Dermis microvascular lymphatic vessel endothelial cell (primary cell): ENCODE results near the gene DOCK9. TPM values are rescaled to one million over a fixed set of nuclear protein-coding genes. Genes with fewer than 3 reads are reported as not detected.

ENCODE experiments used
- DNase-seq, 2 donors: peaks; one replicate each; pipeline versions ENCODE4 v3.0.0 to v3.0.0-alpha.2; 2010; ENCODE audit warnings: low read depth in 2 of 2
- total RNA-seq: library from RNA; depleted of rRNA; stranded (reverse); fragments of >200 nt; gene quantifications from 2 replicates; pipeline ENCODE4 v1.2.1, GENCODE V29; 2014

DOCK9 gene
- total RNA-seq, 1 donor from 2014 or later = 249 TPM

DNA sequence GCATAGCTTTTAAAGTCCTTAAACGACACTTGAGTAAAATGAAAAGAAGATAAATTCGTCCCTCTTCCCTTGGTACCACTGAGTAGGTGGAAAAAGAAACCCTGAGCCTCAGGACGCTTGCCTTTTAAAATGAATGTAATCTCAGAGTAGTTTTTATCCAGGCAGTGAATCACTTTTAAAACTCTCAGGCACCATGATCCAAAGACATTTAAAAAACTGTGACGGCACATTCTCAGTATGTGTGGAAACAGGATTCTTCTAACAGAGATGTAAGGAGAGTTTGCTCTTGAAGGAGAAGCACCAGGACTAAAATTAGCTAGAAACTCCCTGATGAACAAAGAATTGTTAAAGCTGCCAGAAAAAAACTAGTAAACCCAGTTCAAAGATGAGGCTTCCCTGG, 119.7 kb downstream of the DOCK9 start:
- DNase-seq = no peak

DNA sequence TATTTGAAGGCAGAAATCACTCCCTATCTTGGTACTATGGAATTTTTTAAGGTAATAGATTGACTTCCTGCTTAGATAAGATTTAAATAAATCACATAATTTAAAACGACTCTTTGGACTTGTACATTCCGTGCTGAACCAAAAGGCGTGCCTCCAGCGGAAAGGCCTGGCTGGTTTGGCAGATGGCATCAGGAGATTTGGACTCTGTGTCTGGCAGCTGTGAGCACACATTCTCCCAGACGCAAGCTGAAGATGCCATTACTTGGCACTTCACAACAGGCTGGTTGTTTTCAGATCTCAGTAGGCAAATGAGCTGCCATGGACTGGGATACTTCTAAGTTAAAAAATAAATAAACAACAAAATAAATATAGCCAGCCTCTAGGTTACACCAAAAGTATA, 120.9 kb downstream of the DOCK9 start:
- peak in 1 of 2 donors; percentile 69 for DNase-seq

DNA sequence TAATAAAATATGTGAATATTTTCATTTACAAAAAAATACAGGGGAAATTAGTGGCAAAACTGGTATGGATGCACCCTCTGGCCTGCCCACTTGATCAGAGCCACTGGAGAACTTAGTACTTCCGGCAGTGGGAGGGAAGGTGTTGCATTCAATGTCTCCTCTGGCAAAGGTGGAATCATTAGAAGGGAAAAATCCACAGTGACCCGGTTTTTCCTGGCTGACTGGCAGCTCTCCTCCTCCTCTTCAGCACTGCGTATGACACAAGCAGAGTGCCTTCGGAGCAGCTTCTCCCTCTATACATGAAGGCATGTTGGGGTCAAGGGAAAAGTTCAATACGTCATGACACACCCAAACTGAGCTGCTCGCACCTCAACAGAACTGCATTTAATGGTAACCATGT, 123.4 kb downstream of the DOCK9 start:
- DNase-seq = no peak

DNA sequence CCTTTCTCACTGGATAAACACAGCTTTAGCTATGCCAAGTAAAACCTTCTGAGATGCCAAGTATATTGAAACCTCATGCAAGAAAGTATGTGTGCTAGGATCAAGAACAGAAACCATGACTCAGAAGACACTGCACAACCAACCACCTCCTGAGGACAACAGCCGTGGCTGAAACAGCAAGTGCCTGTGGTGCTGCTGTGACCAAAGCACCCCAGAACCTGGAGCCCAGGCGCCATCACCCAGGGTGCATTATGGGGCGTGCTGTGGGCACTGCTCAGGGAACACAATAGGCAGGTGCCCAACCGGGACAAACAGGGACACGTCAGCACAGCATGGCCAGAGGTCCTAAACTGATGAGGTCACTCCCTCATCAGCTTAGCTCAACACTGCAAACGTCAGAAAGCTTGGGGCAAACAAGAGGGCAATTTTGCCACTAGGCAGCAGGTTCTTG, 124.1 kb downstream of the DOCK9 start:
- DNase-seq = no peak

DNA sequence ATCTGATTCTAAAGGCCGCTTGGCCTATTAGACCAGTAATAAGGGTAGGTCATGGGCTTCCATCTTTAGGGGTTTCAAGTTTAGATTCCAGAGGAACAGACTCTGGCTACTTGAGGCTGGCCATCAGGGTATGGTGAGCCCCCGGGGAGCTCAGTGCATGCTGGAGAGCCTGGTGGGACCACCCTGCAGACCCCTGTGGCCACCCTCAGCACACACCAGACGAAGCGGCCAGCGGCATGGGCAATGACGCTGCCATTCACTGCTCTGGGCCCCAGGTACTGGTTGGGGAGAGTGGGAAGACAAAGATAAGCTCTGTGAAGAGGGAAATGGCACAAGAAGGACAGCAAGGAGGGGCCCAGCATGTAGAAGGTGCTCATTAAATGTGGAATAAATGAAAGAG, 126.6 kb downstream of the DOCK9 start:
- DNase-seq = no peak

DNA sequence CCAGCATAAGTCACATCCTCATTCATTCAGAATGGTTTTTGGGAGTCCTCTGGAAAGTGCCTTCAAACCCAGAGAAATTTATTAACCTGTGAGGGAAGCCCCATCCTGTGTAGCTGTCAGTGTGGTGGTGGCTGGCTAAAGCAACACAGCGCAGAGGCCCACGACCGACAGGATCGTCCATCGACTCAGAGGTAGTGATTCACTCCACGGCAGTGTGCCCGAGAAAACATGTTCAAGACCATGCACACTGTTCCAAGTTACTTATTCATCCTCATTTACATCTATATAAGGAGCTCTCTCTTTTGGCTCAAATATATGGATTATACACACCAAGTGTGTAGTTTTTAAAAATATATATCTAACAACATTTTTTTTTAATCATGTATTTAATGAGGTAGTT, 129.1 kb downstream of the DOCK9 start:
- no peak for DNase-seq

DNA sequence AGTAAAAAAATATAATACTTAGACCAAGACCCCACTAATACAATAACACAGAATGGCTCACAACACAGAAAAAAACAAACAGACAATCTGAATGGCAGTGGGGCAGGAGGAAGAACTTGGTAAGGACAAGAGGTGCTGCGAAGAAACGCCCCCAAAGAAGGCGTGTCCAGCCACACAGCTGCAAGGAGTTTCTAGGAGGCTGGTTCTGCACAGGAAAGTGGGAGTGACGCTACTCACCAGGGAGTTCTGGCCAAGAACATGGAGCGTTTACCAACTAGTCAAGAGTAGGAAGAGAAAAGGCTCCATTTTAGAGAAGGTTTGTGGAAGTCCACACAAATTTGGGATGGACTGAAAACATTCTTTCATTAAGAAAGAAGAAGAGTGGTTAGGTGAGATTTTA, 130.1 kb downstream of the DOCK9 start:
- DNase-seq = no peak

DNA sequence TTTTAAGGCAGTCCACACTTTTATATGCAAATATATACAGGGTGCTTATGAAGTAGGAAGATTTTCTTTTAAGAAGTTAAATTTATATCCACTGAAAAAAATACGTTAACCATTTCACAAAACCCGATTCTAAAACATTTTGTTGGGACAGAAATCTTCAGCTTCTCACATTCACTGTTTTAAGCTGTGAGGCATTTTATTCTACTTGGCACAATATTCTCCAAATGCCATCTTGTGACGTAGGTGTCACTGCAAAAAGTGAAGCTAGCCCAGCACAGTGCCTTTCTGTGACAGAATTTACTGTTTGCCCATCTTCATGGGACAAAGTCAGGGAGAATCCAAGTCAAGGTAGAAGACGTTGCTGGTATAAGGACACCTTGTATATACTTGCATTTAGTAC, 130.9 kb downstream of the DOCK9 start:
- no peak for DNase-seq

DNA sequence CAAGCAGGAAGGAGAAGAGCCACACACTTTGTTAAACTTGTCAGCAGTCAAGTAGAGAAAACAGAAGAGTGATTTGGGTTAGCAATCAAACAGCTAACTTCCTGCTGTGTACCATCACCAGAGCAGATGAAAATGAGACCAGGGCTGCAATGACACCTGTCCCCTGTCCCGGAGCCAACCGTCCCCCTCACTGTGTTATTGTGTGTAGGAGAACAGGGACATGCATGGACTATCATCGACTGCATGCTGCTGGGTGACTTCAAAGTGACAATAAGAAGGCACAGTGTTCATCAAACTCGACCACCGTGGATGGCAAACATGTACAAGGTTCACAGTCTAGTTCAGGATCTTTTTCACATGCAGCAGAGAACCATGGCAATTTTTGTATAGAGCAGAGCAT, 131.3 kb downstream of the DOCK9 start:
- DNase-seq = no peak

DNA sequence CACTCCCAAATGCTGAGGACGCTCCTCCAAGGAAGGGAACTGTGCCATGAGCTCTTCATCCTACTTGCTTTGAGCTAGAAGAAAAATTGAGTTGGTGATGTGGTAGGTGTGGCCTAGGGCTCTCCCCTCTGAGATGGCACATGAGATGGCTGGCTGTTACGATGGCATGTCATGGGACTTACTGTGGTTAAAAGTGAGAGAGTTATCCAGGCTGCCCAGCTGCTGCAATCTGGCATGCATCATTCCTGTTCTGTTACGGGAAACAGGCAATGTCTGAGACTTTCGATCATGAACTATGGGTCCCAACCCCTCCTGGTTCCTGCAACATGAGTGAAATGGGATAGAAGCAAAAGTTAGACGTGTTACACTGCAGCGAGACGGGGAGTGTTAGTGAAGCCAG, 132.1 kb downstream of the DOCK9 start:
- no peak for DNase-seq

DNA sequence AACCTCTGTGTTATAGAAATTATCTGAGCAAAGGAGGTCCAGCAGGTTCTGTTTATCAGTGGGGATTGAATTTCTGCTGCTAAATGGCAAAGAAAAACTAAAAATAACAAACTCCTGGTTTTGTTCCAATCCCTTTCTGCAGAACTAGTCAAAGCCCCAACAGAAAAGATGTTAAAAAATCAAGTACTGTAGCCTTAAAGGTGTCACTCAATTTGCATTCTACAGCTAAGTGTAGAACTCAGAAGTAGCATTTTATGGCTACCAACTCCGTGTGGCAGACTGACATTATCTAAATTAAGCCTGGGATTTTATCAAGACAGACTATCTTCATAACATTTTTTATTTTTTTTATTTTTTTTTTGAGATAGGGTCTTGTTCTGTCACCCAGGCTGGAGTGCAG, 133.8 kb downstream of the DOCK9 start:
- no peak for DNase-seq

DNA sequence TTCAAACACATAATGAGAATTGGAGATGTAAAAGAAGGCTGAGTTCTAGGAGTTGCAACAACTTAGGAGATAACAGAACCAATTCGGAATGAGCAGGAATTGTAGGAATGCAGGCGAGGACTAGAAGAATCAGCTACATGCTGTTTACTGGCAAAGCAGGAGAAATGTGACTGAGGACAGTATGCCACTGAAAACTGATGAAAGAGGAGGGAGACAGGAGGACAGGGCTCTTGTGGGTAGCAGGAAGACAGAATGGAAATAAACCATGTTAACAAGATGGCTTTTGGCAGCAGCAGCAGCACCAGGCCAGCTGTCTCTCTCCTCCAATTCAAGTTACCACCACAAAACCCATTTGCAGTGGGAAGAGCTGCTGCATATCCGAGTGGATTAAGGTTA, 134.4 kb downstream of the DOCK9 start:
- DNase-seq = no peak

DNA sequence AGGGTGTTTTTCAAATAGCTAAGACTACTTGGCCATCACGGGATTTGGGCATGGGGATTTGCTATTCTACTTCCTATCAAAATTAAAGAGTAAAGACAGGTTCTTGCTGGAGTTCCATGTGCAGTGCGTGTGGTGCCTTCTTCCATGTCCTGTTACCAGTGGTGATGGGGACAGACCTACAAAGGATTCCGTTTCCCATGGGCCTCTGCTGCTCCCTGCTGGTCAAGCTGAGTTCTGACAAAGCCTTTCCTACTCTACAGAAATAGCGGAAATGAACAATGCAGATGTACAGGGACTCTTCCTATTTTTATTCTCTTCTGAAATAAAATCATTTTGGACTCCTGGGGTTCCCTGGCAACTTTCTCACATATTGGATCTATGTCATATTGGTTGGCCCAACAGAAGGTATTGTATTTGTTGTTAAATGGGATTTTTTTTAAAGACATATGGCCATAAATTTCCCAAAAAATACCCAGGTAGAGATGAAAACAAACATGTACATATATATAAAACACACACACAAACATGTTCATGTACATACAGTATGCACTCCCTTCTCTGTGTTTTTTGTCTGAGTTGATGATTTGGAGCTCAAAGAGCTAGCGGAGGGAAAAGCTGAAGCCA, 134.9 kb downstream of the DOCK9 start:
- peak; percentile 75 to 83 for DNase-seq

DNA sequence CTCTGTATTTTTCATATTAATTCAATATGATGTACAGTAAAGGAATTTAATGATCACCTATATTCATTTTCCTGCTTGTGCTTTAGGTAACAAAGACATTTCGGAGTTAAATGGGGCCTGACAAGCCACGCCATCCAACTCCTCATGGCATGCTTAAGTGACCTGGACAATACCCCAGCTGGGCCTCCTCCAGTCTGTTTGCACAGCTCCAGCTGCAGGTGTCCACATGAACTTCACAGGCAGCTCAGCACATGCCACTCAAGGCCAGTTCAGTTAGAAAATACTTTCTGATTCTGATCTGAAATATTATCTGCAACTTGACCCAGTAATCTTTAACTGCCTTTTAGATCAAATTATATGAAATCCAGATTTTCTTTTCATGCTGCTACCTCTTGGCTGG, 135.8 kb downstream of the DOCK9 start:
- DNase-seq = no peak

DNA sequence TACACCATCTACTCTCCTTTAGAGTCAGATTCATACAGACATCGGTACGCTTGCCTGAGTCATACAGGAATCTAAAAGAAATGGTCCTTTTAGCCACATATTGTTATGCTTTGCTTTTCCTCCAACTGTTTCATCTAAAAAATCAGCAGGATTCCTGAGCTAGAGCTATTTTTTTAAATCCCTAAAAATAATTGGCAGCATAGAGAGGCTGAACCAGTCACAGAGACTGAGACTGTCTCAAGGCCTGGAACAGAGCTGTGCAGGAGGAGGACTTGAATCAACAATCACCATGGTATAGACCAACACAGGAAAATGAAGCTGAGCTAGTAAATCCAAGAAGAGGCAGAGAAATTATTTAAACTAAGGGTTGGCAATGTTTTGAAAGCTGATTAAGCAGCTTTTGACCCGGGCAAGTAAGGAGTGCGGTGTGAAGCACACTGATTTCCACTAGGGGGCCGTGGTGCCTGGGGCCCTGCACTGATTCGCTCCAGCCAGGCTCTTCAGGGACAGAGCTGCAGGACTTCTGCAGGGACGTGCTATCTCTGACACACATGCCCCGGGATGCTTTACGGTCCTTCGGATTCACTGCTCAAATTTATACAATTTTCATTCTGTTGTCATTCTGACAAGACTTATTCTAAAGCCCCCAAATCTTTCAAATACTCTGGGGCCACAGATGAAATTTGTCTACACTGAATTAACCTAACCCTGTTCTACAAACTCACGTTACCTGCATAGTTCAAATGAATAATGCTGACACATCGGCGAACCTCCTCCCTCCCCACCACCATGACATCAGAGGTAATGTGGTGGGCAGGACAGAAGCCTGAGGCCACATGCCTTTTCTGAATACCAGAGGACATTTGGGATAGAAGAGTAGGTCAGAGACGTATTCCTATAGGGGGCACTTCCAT, 137.8 kb downstream of the DOCK9 start:
- DNase-seq = peak; percentile 40 to 70

DNA sequence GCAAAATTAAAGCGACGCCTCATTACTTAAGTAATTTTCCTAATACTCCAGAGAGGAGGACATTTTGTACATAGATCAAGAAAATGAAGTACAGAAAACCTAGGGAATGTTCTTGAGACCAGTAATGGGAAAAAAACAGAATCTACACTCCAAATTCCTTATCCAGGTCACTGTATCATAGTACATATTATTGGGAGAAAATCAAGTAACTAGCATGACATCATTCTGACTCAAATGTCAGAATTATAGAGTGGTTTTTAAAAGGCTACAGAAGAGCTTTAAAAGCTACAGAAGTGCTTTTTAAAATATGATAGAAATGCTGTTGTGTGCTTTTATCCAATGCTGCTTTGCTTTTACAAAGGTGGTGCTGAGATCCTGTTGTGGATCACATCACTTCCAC, 139.1 kb downstream of the DOCK9 start:
- DNase-seq = no peak

DNA sequence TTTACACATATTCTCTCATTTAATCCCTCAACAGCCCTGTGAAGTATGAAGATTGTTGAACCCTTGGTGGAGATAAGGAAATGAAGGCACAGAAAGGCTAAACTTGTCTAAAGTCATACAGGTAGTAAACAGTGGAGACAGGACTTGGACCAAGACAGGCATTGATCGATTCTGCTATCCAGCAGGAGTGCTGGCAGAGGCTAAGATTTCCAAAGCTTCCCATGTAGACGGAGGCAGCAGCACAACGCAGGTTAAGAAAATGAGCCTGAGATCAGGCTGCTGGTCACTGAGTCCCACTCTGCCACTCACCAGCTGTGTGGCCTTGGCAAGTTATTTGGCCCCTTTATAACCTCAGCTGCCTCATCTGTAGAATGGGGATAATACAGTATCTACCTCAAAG, 140.0 kb downstream of the DOCK9 start:
- no peak for DNase-seq

DNA sequence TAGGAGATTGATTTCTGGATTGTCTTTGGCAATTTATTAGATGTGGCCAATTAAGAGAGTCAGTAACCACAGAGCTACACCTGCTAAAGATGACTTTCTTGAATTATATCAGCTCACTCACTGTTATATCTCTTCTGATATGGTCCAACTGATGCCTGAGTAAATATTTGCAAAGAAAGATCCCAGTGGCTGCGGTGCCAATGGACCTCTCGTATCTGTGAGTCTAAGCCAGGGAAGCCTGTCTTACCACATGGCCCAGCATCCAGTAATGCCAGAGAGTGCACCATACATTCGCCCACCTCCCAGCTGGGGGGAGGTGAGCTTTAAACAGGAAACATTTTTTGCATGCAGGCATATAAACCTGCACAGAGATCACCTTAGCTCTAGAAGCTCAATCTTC, 142.7 kb downstream of the DOCK9 start:
- DNase-seq = no peak

DNA sequence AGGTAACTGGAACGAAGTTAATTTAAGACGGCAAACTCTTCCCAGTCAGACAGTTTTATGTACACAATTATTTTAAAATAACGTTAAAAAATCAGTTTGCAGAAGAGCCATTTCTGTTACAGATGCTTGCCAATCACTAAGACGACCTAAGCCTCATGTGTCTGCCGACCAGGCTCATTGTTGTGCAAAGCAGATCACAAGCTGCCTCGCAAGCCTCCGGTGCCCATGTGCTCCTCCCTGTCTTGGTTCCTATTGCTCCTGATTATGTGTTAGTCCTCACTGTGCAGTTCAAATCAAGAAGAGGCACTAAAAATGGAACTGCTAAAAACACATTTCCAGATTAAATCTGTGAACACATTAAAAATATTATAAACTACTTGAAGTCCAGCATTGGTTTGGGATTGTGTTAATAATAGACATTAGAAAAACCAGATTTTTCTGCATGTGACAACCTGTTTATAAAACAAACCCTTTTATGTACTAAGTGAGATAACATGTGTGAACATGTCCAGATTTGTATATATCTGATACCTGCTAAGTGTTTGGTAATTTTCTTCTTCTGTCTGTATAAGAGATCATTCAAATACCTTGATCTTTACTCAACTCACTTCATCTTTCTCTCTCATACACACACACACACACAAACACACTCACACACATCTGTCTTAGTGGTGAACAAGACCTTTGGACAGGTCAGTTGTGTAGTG, 143.5 kb downstream of the DOCK9 start:
- DNase-seq = no peak

DNA sequence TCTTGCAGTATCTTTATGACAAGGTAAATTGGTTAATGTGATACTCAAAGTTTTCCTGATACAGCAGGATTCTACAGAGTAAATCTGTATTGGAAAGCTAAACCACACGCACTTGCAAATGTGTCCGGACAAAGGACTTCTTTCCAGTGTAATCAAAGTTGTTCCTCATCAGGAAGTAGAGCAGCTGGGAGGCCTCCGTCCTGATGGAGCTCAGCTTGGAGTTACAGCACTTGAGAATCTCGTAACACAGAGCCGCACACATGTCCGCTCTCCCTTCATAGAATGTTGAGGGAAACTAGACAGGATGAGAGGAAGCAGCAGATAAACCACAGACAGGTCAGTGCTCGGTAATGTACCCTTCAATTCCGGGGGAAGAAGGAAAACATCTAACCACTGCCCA, 146.6 kb downstream of the DOCK9 start:
- DNase-seq = no peak

DNA sequence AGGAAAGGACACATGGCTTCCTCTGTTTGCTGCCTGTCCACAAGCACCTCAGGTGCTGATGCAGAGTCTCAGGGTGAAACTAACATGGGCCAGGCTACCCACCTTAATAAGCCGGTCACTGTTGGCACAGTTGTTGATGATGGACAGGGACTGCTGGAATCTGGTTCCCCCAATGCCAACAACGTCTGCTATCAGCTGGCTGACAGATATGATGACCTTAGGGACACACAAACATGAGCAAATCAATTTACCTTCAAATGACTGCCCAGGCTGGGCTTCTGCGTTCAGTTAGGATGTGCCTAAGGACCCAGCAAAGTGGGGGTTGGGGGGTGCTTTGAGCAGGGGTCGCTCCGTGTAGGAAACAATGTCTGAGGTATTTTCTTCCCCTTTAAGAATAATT, 148.3 kb downstream of the DOCK9 start:
- no peak for DNase-seq

DNA sequence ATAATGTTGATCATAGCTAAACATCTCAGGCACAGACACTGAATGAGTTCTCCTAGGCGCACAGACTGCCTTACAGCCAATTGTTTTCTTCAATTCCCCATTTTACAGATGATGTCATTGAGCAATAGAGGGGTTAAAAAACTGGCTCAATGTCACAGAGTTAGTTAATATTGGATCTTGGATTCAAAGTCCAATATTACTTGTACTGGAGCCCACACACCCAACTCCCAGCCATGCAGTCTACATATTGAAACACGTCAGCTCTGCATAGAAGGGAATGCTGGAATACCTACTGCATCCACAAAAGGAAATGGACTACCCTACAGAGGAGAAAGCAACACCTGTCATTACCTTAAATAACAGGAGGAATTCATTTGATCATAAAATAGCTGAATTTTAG, 149.2 kb downstream of the DOCK9 start:
- DNase-seq = no peak

DNA sequence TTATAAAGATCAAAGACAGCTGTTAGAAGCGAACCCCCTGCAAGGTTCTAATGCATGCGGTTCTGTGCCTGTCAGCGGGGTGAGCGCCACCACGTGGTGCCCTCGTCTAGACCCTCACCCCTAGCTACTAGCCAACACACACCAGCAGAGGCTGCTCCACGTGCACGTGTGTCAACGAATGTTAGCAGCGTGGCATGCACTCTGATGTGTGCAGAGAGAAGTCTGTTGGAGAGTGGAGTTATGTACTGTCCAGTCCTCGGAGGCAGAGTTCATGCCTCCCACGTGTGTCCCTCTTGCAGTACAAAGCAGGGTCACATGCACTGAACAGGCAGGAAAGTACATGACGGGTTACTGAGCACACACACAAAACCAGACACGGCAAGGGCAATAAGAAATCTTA, 150.4 kb downstream of the DOCK9 start:
- DNase-seq = no peak
